OCI-LY3 (cell line): ENCODE results near the gene DCC.

Experiments used
- CTCF ChIP-seq: fragments of 200-600, 300-600 bp; sonication (generic); IDR thresholded peaks from 2 replicates; pipeline ENCODE4 v1.5.1; 2014; ENCODE audit warnings: antibody characterized with exemption, low read length, low read depth
- EZH2phosphoT487 ChIP-seq: fragments of 200-600 bp; shearing (Covaris generic); IDR thresholded peaks from 2 replicates; pipeline ENCODE4 v1.6.1; 2018; ENCODE audit warnings: antibody characterized with exemption, mixed run types, low read depth

GRCh38 chr18:52403291-52404021, 63.5 kb downstream of the DCC start:
- TF ChIP-seq CTCF: no peak
- no peak for TF ChIP-seq EZH2phosphoT487
